WI38 (cell line): Measurements from ENCODE around the gene TYMS.
"Not testable (repeated sequence)": the region's sequence is repeated elsewhere in the genome, so short reads cannot be mapped to it uniquely, and the experiment has no call there.

Source experiments
- H3K4me3 ChIP-seq: 2 replicates; pipeline ENCODE4 v1.5.1; 2011; ENCODE audit warnings: low read depth, mild to moderate bottlenecking, control low read depth, low read length
- TF ChIP-seq, protein P1 (sequence below): IDR thresholded peaks from 2 replicates; pipeline ENCODE4 v1.5.1; 2012; ENCODE audit warnings: low read depth, mild to moderate bottlenecking, control low read depth, low read length

The TYMS gene

DNA sequence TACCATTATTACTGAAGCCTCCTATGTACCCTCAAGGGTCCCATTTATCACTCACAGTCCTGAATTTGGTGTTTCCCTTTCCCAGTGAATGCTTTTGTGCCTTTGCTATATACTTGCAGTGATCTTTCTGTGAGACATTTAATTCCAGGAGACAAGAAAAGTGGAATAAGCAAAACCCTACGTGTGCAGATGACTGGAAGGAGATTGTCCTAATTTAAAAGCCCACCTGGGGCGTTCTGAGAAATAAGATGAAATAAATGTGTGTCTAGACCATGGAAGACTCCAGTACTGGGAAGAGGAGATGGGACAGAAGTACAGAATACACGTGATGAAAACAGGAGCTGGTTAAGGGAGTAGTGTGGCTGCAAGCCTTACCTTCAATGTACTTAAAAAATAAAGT, 19.3 kb downstream of the TYMS start:
- no peak overlapping the region for H3K4me3 ChIP-seq
- TF ChIP-seq, protein P1, sequence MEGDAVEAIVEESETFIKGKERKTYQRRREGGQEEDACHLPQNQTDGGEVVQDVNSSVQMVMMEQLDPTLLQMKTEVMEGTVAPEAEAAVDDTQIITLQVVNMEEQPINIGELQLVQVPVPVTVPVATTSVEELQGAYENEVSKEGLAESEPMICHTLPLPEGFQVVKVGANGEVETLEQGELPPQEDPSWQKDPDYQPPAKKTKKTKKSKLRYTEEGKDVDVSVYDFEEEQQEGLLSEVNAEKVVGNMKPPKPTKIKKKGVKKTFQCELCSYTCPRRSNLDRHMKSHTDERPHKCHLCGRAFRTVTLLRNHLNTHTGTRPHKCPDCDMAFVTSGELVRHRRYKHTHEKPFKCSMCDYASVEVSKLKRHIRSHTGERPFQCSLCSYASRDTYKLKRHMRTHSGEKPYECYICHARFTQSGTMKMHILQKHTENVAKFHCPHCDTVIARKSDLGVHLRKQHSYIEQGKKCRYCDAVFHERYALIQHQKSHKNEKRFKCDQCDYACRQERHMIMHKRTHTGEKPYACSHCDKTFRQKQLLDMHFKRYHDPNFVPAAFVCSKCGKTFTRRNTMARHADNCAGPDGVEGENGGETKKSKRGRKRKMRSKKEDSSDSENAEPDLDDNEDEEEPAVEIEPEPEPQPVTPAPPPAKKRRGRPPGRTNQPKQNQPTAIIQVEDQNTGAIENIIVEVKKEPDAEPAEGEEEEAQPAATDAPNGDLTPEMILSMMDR, result no peak

DNA sequence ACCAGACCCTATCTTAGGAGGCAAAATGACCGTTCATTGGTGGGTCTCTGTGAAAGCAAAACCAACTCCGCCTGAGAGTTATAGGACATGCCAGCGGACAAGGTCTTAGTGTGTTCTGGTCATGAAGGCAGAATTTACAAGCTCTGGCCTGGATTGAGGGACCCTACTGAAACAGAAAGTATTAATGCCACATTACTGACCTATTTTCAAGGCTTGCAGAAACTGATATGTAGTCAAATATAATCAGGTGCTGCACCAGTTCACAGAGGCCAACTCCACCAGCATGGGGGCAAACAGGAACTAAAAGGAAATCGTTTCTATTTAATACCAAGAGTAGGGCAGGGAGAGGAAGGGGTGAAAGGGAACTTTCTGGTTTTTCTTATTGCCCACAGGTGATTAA, 19.7 kb downstream of the TYMS start:
- TF ChIP-seq, protein P1, result no peak
- H3K4me3 ChIP-seq, result no peak overlapping the region

- TF ChIP-seq, protein P1, result no peak
- H3K4me3 ChIP-seq, result no peak overlapping the region
These were observed 20.5 kb downstream of the TYMS start for GRCh38 chr18:677951-678381.

DNA sequence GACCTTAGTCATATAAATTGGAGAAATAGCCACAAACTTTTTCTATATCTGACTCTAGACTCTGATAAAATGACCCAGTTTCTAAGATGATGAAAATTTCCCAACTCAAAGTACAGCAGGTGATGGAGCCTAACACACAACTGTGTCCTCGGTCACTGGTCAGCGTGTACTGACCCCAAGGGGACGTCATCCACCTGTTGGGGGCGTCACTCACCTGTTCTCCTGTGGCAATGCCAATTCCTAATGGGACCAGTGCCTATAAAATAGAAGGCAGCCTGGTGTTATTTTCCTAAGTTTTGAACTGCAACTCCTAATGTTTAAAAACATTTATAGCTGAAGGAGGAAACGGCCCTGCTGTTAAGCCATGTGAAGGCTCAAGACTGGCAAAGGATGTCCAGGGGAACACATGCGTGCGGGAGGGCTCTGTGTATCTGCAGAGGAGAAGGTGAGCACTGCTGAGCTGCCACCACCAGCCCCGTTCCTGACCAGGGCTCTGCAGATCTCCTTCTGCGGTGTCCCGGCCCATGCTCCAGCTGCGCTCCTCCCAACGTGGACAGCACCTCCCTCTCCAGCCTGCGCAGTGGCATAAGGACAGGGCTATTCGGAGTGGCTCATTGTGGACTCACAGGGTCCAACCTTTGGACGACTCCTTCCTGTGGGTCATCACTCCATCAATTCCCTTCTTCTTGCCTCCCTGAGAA, 21.2 kb downstream of the TYMS start:
- H3K4me3 ChIP-seq, result no peak overlapping the region
- TF ChIP-seq, protein P1, result no peak

DNA sequence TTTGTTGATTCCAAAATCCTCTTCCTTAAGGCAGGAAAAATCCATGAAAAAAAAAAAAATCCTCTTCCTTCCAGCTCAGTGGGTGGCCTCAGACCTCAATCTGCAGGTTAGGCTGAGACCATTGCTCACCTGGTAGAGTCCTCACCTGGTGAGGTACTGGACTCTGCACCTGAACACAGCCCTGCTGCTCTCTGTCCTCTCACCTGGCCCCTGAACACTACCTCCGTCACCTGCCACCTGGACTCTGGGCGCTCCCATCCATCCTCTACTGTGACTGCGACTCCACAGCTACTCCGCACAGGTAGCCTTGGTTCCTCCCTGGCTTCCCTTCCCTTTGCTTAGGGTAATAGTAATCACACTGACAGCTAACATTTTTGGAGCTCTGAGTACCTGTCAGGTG, 22.1 kb downstream of the TYMS start:
- TF ChIP-seq, protein P1, result no peak
- no peak overlapping the region for H3K4me3 ChIP-seq

DNA sequence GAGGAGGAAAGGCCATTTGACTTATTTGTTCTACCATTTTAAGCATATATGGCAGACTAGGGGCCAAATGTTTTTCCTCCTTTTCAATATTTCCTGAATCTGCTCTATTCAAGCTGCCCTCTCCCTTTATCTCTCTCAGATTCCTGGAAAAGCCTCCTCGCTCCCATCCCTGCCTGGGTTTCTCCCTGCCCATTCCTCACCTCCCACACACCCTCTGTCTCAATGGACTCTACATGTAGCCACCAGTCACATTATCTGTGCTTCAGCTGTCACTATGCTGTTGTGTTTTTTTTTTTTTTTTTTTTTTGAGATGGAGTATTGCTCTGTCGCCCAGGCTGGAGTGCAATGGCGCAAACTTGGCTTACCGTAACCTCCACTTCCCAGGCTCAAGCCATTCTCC, 22.9 kb downstream of the TYMS start:
- TF ChIP-seq, protein P1, result no peak
- no peak overlapping the region for H3K4me3 ChIP-seq

- TF ChIP-seq, protein P1, result no peak
- no peak overlapping the region for H3K4me3 ChIP-seq
These were observed 24.5 kb downstream of the TYMS start for GRCh38 chr18:681985-682384.

DNA sequence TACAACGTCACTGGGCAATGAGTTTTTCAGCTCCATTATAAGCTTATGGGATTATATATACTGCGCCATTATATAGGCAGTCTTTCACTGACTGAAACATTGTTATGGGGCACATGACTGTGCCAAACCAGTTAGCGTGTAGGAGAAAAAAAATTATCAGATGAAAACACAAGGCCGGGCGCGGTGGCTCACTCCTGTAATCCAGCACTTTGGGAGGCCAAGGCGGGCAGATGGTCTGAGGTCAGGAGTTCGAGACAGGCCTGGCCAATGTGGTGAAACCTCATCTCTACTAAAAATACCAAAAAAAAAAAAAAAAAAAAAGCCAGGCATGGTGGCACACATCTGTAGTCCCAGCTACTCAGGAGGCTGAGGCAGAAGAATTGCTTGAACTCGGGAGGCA, 25.0 kb downstream of the TYMS start:
- H3K4me3 ChIP-seq, result not testable (repeated sequence)
